HG02981 (cell line): Measurements from ENCODE around the gene MRPL9.

ENCODE experiments used
- ATAC-seq: cut with Tn5 transposase; IDR thresholded peaks from one replicate; pipeline ENCODE4 v1.9.1; 2021; ENCODE audit warnings: mild to moderate bottlenecking, moderate library complexity; ENCODE audit not compliant: unreplicated experiment

Gene MRPL9

DNA sequence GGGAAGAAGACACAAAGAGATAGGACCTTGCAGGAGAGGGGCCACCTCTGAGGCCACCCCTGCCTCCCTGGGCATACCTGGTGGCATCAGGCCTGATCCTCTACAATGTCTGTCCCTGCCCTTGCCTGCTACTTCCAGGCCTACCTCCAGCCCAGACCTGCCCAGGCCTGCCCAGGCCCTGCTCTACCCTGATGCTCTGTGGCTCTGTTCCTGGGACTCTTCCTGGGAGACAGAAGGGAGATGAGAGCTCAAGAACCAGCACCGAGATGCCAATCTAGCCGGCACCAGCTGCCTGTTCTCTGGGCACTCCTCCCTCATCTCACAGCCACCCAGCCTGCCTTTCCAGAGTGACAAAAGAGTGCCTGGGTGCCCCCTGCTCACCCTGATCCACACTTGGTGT is 49.4 kb downstream of the MRPL9 start:
- no peak for ATAC-seq

DNA sequence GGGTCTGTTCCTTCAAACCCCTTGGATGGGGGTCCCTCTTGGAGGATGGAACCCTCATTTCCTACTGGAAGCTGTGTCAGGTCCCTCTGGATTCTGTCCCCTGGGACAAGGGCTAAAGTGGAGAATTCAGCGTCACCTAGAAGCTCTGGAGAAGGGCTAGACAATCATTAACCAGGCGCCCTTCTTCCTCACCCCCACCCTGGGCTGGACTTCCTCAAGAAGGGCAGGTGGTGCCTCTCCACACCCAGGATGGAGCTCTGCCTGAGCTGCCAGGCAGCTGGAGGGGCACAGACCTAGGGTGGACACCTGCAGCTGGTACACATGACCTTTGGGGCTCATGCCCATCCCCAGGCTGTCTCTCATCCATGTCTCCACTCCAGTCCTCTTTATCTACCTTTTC is 50.3 kb downstream of the MRPL9 start:
- no peak for ATAC-seq

DNA sequence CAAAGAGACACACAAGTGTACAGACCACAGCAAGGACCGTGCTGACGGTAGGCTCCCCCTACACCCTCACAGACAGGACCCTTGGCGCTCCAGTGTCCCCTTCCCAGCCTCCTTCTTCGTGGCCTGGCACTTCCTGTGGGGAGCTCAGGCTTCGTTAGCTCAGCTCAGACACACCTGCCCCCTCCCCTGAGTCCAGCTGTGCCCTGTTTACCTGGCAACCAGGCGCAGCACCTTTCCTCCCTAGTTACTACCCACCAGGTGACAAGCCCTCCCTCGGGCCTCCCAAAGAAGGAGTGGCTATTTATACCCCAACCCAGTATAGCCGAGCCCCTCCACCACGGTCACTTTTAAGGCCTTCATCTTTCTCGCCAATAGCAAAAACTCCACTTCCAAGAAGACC is 51.3 kb downstream of the MRPL9 start:
- ATAC-seq, result no peak

DNA sequence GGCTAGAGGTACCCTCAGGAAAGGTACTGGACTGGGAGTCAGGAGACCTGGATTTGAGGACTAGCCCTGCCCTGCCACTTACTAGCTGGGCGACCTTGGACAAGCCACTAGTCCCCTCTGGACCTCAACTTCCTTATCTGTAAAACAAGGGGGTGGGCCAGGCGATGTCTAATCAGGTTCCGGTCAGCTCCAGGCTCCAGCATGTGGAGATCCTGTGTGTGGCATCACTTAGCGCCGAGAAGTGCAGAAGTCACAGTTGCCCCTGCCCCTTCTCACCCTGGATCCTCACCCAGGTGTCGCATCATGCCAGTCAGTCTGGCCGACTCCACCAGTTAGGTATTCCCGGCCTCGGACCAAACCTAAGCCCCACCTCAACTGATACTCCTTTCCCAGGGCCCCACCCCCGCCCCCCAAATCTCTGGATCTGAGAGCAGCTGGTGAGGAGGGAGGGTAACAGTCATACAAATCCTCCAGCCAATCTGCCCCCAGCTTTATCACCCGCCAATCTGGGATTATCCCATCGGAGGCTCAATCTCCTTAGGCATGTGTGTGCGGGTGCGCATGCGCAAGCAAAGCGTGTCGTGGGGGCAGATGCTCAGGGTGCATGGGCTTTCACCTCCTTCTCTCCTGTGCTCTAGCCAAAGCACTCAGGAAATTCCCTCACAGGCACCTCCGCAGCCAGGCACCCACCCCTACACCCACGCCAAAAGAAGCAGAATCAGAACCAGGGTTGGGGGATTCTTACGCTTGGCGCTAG is 52.1 kb downstream of the MRPL9 start:
- ATAC-seq, result no peak

DNA sequence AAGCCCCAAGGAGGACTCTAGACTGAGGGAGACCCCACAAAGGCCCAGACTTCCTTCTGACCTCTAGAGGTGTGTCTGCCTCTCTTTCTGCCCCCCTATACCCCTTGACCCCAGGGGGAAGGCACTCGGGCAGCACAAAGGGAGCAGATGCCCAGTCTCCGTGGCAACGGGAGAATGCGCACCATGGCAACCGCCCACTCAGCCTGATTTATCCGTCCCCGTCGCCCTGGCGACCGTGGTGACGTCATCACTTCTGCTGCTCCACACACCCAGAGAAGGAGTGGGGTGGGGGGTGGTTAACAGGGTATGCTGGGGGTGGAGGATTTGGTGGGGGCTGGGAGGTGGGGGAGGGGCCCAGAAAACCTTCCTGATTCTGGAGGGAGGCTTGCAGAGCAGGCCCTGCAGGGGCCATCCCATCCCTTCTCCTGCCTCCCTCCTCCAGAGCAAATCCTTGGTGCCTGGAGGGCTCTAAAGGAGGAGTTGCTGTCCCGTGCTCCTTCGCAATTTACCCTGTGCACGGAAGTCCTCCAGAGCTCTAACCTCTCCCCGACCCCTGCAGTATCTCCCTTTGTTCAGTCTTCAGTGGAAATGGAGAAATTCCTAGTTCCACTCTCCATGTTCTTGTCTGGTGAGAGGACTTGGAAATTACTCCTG is 53.0 kb downstream of the MRPL9 start:
- ATAC-seq, result no peak
